ENCODE results near the gene ADAMTS18. TPM values are rescaled to one million over a fixed set of nuclear protein-coding genes. Genes with fewer than 3 reads are reported as not detected.

ADAMTS18 gene
- total and polyA plus RNA-seq, 4 donors = under 0.01 to 0.17 TPM; not detected in 2

GRCh38 chr16:77234611-77235010 is 200.2 kb downstream of the ADAMTS18 start:
- Histone ChIP-seq H3K4me3 (ENCODE audit: low read depth in 1 of 3, low read length in 3 of 3) (no peak overlapping the region), H3K27me3 (ENCODE audit: control insufficient read depth in 4 of 4, insufficient read depth in 4 of 4, low read length in 3 of 4) (peaks cover 0 to 3% (median 0%) of the 10 kb centered on the region in 4 donors), H3K9ac (ENCODE audit: low read depth in 1 of 2, low read length in 2 of 2) (no peak overlapping the region), H3K9me3 (ENCODE audit: control insufficient read depth in 4 of 4, low read length in 3 of 4) (no peaks in the 10 kb centered on the region), H3K36me3 (ENCODE audit: control insufficient read depth in 4 of 4, insufficient read depth in 3 of 4, low read depth in 1 of 4, low read length in 3 of 4) (no peaks in the 10 kb centered on the region), H3K4me1 (ENCODE audit: control insufficient read depth in 4 of 4, insufficient read depth in 4 of 4, low read length in 3 of 4) (peaks cover 0 to 3% (median 2%) of the 10 kb centered on the region in 4 donors), H3K27ac (ENCODE audit: low read depth in 1 of 2, low read length in 2 of 2) (no peak overlapping the region)
- DNase-seq (ENCODE audit: low spot score) = no peak
- 41% methylated on average over 11 of the region's 11 CpGs for WGBS
- no peak for TF ChIP-seq SP1 (IDR thresholded peaks at IDR 0.05)
- no peak for TF ChIP-seq YY1 (IDR thresholded peaks at IDR 0.05)
- TF ChIP-seq HNF4G (IDR thresholded peaks at IDR 0.05) = no peak
- no peak for TF ChIP-seq ZBTB33 (IDR thresholded peaks at IDR 0.05)
- no peak for TF ChIP-seq EGR1 (IDR thresholded peaks at IDR 0.05; ENCODE audit: low read depth in 2 of 2)
- TF ChIP-seq CTCF (IDR thresholded peaks at IDR 0.05; ENCODE audit: low read depth, low read length, missing input control) = no peak
- no peak for TF ChIP-seq TAF1 (conservative IDR thresholded peaks at IDR 0.05)
- no peak for TF ChIP-seq MAX (IDR thresholded peaks at IDR 0.05)
- no peak for TF ChIP-seq JUND (IDR thresholded peaks at IDR 0.05)
- no peak for TF ChIP-seq FOXA1 (IDR thresholded peaks at IDR 0.05)
- TF ChIP-seq FOXA2 (IDR thresholded peaks at IDR 0.05) = no peak
- TF ChIP-seq REST (IDR thresholded peaks at IDR 0.05) = no peak
- no peak for TF ChIP-seq RAD21 (IDR thresholded peaks at IDR 0.05)
- TF ChIP-seq HNF4A (conservative IDR thresholded peaks at IDR 0.05) = no peak

GRCh38 chr16:77233799-77234519 is 200.9 kb downstream of the ADAMTS18 start:
- H3K9ac ChIP-seq (ENCODE audit: low read depth in 1 of 2, low read length in 2 of 2) = no peak overlapping the region
- WGBS = 65% methylated on average over 9 of the region's 9 CpGs
- no peak for DNase-seq (ENCODE audit: low spot score)
- peaks cover 0 to 3% (median 2%) of the 10 kb centered on the region in 4 donors for H3K4me1 ChIP-seq (ENCODE audit: control insufficient read depth in 4 of 4, insufficient read depth in 4 of 4, low read length in 3 of 4)
- no peaks in the 10 kb centered on the region for H3K36me3 ChIP-seq (ENCODE audit: control insufficient read depth in 4 of 4, insufficient read depth in 3 of 4, low read depth in 1 of 4, low read length in 3 of 4)
- no peak overlapping the region for H3K27ac ChIP-seq (ENCODE audit: low read depth in 1 of 2, low read length in 2 of 2)
- H3K9me3 ChIP-seq (ENCODE audit: control insufficient read depth in 4 of 4, low read length in 3 of 4) = no peaks in the 10 kb centered on the region
- TF ChIP-seq ZBTB33 (IDR thresholded peaks at IDR 0.05) (no peak), TAF1 (conservative IDR thresholded peaks at IDR 0.05) (no peak), FOXA1 (IDR thresholded peaks at IDR 0.05) (no peak), GABPA (IDR thresholded peaks at IDR 0.05 in 1 of 2, conservative IDR thresholded peaks at IDR 0.05 in 1 of 2) (no peak), EGR1 (IDR thresholded peaks at IDR 0.05; ENCODE audit: low read depth in 2 of 2) (no peak), JUND (IDR thresholded peaks at IDR 0.05) (no peak), RAD21 (IDR thresholded peaks at IDR 0.05) (no peak), RXRA (IDR thresholded peaks at IDR 0.05) (no peak), CTCF (IDR thresholded peaks at IDR 0.05; ENCODE audit: low read depth, low read length, missing input control) (no peak), ATF3 (IDR thresholded peaks at IDR 0.05) (no peak), YY1 (IDR thresholded peaks at IDR 0.05) (no peak), FOXA2 (IDR thresholded peaks at IDR 0.05) (no peak), SP1 (IDR thresholded peaks at IDR 0.05) (no peak)
- no peak overlapping the region for H3K4me3 ChIP-seq (ENCODE audit: low read depth in 1 of 3, low read length in 3 of 3)
- peaks cover 0 to 3% (median 0%) of the 10 kb centered on the region in 4 donors for H3K27me3 ChIP-seq (ENCODE audit: control insufficient read depth in 4 of 4, insufficient read depth in 4 of 4, low read length in 3 of 4)

Measured in liver (tissue), 9 donors.